Measurements from ENCODE around the gene DDR2.

DDR2 gene

GRCh38 chr1:162736184-162736583 lies 103.9 kb downstream of the DDR2 start:
- TF ChIP-seq TAF1 (IDR thresholded peaks at IDR 0.05; ENCODE audit: borderline replicate concordance, insufficient read depth, low read length) (no peak), FOXP2 (optimal IDR thresholded peaks at IDR 0.05; ENCODE audit: borderline replicate concordance, extremely low read depth, extremely low read length, insufficient read depth) (no peak), POLR2AphosphoS5 (IDR thresholded peaks at IDR 0.05; ENCODE audit: low read depth, low read length) (no peak), SIN3A (IDR thresholded peaks at IDR 0.05; ENCODE audit: borderline replicate concordance, insufficient read depth, low read length) (no peak)
- TF ChIP-seq, protein P1, sequence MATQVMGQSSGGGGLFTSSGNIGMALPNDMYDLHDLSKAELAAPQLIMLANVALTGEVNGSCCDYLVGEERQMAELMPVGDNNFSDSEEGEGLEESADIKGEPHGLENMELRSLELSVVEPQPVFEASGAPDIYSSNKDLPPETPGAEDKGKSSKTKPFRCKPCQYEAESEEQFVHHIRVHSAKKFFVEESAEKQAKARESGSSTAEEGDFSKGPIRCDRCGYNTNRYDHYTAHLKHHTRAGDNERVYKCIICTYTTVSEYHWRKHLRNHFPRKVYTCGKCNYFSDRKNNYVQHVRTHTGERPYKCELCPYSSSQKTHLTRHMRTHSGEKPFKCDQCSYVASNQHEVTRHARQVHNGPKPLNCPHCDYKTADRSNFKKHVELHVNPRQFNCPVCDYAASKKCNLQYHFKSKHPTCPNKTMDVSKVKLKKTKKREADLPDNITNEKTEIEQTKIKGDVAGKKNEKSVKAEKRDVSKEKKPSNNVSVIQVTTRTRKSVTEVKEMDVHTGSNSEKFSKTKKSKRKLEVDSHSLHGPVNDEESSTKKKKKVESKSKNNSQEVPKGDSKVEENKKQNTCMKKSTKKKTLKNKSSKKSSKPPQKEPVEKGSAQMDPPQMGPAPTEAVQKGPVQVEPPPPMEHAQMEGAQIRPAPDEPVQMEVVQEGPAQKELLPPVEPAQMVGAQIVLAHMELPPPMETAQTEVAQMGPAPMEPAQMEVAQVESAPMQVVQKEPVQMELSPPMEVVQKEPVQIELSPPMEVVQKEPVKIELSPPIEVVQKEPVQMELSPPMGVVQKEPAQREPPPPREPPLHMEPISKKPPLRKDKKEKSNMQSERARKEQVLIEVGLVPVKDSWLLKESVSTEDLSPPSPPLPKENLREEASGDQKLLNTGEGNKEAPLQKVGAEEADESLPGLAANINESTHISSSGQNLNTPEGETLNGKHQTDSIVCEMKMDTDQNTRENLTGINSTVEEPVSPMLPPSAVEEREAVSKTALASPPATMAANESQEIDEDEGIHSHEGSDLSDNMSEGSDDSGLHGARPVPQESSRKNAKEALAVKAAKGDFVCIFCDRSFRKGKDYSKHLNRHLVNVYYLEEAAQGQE (IDR thresholded peaks at IDR 0.05; ENCODE audit: insufficient read depth in 1 of 2, low read depth in 2 of 2, low read length in 2 of 2) = no peak

GRCh38 chr1:162736633-162737067 lies 104.4 kb downstream of the DDR2 start:
- TF ChIP-seq TAF1 (IDR thresholded peaks at IDR 0.05; ENCODE audit: borderline replicate concordance, insufficient read depth, low read length) (no peak), POLR2AphosphoS5 (IDR thresholded peaks at IDR 0.05; ENCODE audit: low read depth, low read length) (no peak), FOXP2 (optimal IDR thresholded peaks at IDR 0.05; ENCODE audit: borderline replicate concordance, extremely low read depth, extremely low read length, insufficient read depth) (no peak), SIN3A (IDR thresholded peaks at IDR 0.05; ENCODE audit: borderline replicate concordance, insufficient read depth, low read length) (no peak)
- TF ChIP-seq, protein P1 (IDR thresholded peaks at IDR 0.05; ENCODE audit: insufficient read depth in 1 of 2, low read depth in 2 of 2, low read length in 2 of 2) = no peak

GRCh38 chr1:162740755-162741154 lies 108.5 kb downstream of the DDR2 start:
- TF ChIP-seq, protein P1 (IDR thresholded peaks at IDR 0.05; ENCODE audit: insufficient read depth in 1 of 2, low read depth in 2 of 2, low read length in 2 of 2) = no peak
- no peak for TF ChIP-seq POLR2AphosphoS5 (IDR thresholded peaks at IDR 0.05; ENCODE audit: low read depth, low read length)
- no peak for TF ChIP-seq FOXP2 (optimal IDR thresholded peaks at IDR 0.05; ENCODE audit: borderline replicate concordance, extremely low read depth, extremely low read length, insufficient read depth)
- no peak for TF ChIP-seq SIN3A (IDR thresholded peaks at IDR 0.05; ENCODE audit: borderline replicate concordance, insufficient read depth, low read length)
- no peak for TF ChIP-seq TAF1 (IDR thresholded peaks at IDR 0.05; ENCODE audit: borderline replicate concordance, insufficient read depth, low read length)

GRCh38 chr1:162741574-162741973 lies 109.3 kb downstream of the DDR2 start:
- TF ChIP-seq, protein P1 (IDR thresholded peaks at IDR 0.05; ENCODE audit: insufficient read depth in 1 of 2, low read depth in 2 of 2, low read length in 2 of 2) = no peak
- TF ChIP-seq SIN3A (IDR thresholded peaks at IDR 0.05; ENCODE audit: borderline replicate concordance, insufficient read depth, low read length) = no peak
- no peak for TF ChIP-seq FOXP2 (optimal IDR thresholded peaks at IDR 0.05; ENCODE audit: borderline replicate concordance, extremely low read depth, extremely low read length, insufficient read depth)
- TF ChIP-seq POLR2AphosphoS5 (IDR thresholded peaks at IDR 0.05; ENCODE audit: low read depth, low read length) = no peak
- TF ChIP-seq TAF1 (IDR thresholded peaks at IDR 0.05; ENCODE audit: borderline replicate concordance, insufficient read depth, low read length) = no peak

Data from PFSK-1 (cell line).